GM23338 (cell line): Measurements from ENCODE around the gene P4HA1. TPM values are rescaled to one million over a fixed set of nuclear protein-coding genes. Genes with fewer than 3 reads are reported as not detected.

Source experiments
- ATAC-seq: fragments of 200-7000 bp; cut with Tn5 transposase; 3 replicates; pipeline ENCODE4 v1.9.1; 2020
- DNase-seq: peaks from one replicate; pipeline ENCODE4 v3.0.0-alpha.2; 2015; ENCODE audit warnings: low spot score
- H2AFZ ChIP-seq: fragments of 200-600 bp; sonication (generic); 2 replicates; pipeline ENCODE4 v1.8.0; 2016; ENCODE audit warnings: antibody characterized with exemption, mild to moderate bottlenecking, moderate library complexity
- H3F3A ChIP-seq: fragments of 200-600 bp; sonication (generic); replicated peaks from 2 replicates; pipeline ENCODE4 v1.8.0; 2017; ENCODE audit warnings: antibody characterized with exemption, mixed run types, low read depth
- H3K27ac ChIP-seq: fragments of 200-600 bp; sonication (generic); 2 replicates; pipeline ENCODE4 v1.6.1; 2016; ENCODE audit warnings: low read depth
- H3K27me3 ChIP-seq: fragments of 200-600 bp; sonication (generic); 2 replicates; pipeline ENCODE4 v1.8.0; 2016; ENCODE audit warnings: mild to moderate bottlenecking, mixed run types, moderate library complexity; ENCODE audit not compliant: insufficient read depth
- H3K36me3 ChIP-seq: fragments of 200-600 bp; sonication (generic); 2 replicates; pipeline ENCODE4 v1.8.0; 2016; ENCODE audit warnings: mild to moderate bottlenecking; ENCODE audit not compliant: insufficient read depth
- H3K4me1 ChIP-seq: fragments of 200-600 bp; sonication (generic); 2 replicates; pipeline ENCODE4 v1.8.0; 2016; ENCODE audit warnings: mild to moderate bottlenecking, moderate library complexity; ENCODE audit not compliant: insufficient read depth
- H3K4me2 ChIP-seq: fragments of 200-600 bp; sonication (generic); 2 replicates; pipeline ENCODE4 v1.7.1; 2017; ENCODE audit warnings: mixed run types
- H3K4me3 ChIP-seq: fragments of 200-600 bp; sonication (generic); 2 replicates; pipeline ENCODE4 v1.6.1; 2016; ENCODE audit warnings: mixed run types
- H3K79me2 ChIP-seq: fragments of 200-600 bp; sonication (generic); replicated peaks from 2 replicates; pipeline ENCODE4 v1.8.0; 2017; ENCODE audit warnings: mild to moderate bottlenecking; ENCODE audit not compliant: insufficient read depth
- H3K9me2 ChIP-seq: fragments of 200-600 bp; sonication (generic); 2 replicates; pipeline ENCODE4 v1.8.0; 2017; ENCODE audit not compliant: insufficient read depth
- H4K20me1 ChIP-seq: fragments of 200-600 bp; sonication (generic); replicated peaks from 2 replicates; pipeline ENCODE4 v1.8.0; 2017; ENCODE audit warnings: mild to moderate bottlenecking; ENCODE audit not compliant: insufficient read depth
- H3K27ac Mint-ChIP-seq: 2 replicates; pipeline ENCODE4 v1.8.0; 2020; ENCODE audit warnings: inconsistent platforms, mild to moderate bottlenecking, moderate library complexity, mixed read lengths
- H3K27me3 Mint-ChIP-seq: 3 replicates; pipeline ENCODE4 v1.8.0; 2022; ENCODE audit warnings: low read depth, mild to moderate bottlenecking, moderate library complexity, mixed read lengths, inconsistent platforms; ENCODE audit not compliant: insufficient read depth, poor library complexity
- H3K36me3 Mint-ChIP-seq: 3 replicates; pipeline ENCODE4 v1.8.0; 2021; ENCODE audit warnings: low read depth, mild to moderate bottlenecking, inconsistent platforms, moderate library complexity, mixed read lengths
- H3K4me1 Mint-ChIP-seq: 3 replicates; pipeline ENCODE4 v1.8.0; 2020; ENCODE audit warnings: mild to moderate bottlenecking, inconsistent platforms, mixed read lengths
- H3K4me3 Mint-ChIP-seq: 3 replicates; pipeline ENCODE4 v1.8.0; 2021; ENCODE audit warnings: moderate library complexity, mild to moderate bottlenecking, inconsistent platforms, mixed read lengths
- H3K9me3 Mint-ChIP-seq: 3 replicates; pipeline ENCODE4 v1.8.0; 2020; ENCODE audit warnings: moderate library complexity, mild to moderate bottlenecking, inconsistent platforms, mixed read lengths
- CREB1 ChIP-seq: fragments of 250-450 bp; sonication (Bioruptor Pico); IDR thresholded peaks from 2 replicates; pipeline ENCODE4 v1.5.0; 2020; ENCODE audit warnings: low read depth, mild to moderate bottlenecking, moderate library complexity
- CTCF ChIP-seq, 2 experiments: fragments of 200-600 bp in 1 of 2; sonication (generic) in 1 of 2; conservative IDR thresholded peaks; 2 replicates each; pipeline versions ENCODE4 v1.5.1 to v1.6.1; 2016 to 2017; ENCODE audit warnings: antibody characterized with exemption in 2 of 2, low read depth in 2 of 2, mild to moderate bottlenecking in 2 of 2, moderate library complexity in 1 of 2
- ETS1 ChIP-seq: IDR thresholded peaks from 2 replicates; pipeline ENCODE4 v1.6.1; 2016; ENCODE audit warnings: antibody characterized with exemption
- EZH2phosphoT487 ChIP-seq: fragments of 200-600 bp; sonication (generic); IDR thresholded peaks from one replicate; pipeline ENCODE4 v1.8.1; 2018; ENCODE audit warnings: antibody characterized with exemption; ENCODE audit not compliant: unreplicated experiment
- JUNB ChIP-seq: IDR thresholded peaks from one replicate; pipeline ENCODE4 v1.6.1; 2016; ENCODE audit warnings: antibody characterized with exemption; ENCODE audit not compliant: unreplicated experiment
- NANOG ChIP-seq: IDR thresholded peaks from 2 replicates; pipeline ENCODE4 v1.6.1; 2016; ENCODE audit warnings: antibody characterized with exemption, borderline replicate concordance
- POLR2AphosphoS5 ChIP-seq: IDR thresholded peaks from 2 replicates; pipeline ENCODE4 v1.6.1; 2016; ENCODE audit warnings: antibody characterized with exemption, low read depth
- REST ChIP-seq: IDR thresholded peaks from one replicate; pipeline ENCODE4 v1.6.1; 2018; ENCODE audit warnings: antibody characterized with exemption; ENCODE audit not compliant: unreplicated experiment
- polyA plus RNA-seq: library from polyadenylated mRNA; unstranded; fragments of >200 nt; fragmentation: Nextera tagmentation; extraction: Ambion mirVana; gene quantifications from 2 replicates; pipeline ENCODE4 v1.2.1, GENCODE V29; 2016
- total RNA-seq: library from RNA; depleted of rRNA; stranded (reverse); fragments of >200 nt; shearing (Covaris generic); gene quantifications from 2 replicates; pipeline ENCODE4 v1.2.3, GENCODE V29; 2014

P4HA1 gene
- total and polyA plus RNA-seq, 2 experiments from 2014 or later: 26.4 to 27.1 TPM

- TF ChIP-seq REST: no peak
- TF ChIP-seq EZH2phosphoT487: no peak
- no peak for TF ChIP-seq ETS1
- TF ChIP-seq CREB1: no peak
- TF ChIP-seq NANOG: no peak
These were observed 53.3 kb downstream of the P4HA1 start (continued) for GRCh38 chr10:73043319-73043718.

GRCh38 chr10:73042130-73042529 is 54.5 kb downstream of the P4HA1 start:
- H2AFZ ChIP-seq: no peak overlapping the region
- no peaks in the 10 kb centered on the region for H3K9me2 ChIP-seq
- no peaks in the 10 kb centered on the region for H4K20me1 ChIP-seq
- Mint-ChIP-seq H3K4me3 (no peak overlapping the region), H3K27ac (no peak overlapping the region), H3K4me1 (peaks cover 38% of the 10 kb centered on the region), H3K36me3 (peaks cover 2% of the 10 kb centered on the region; the same call in 1 of the 3 replicates), H3K9me3 (no peaks in the 10 kb centered on the region), H3K27me3 (no peaks in the 10 kb centered on the region)
- ATAC-seq (no peak), DNase-seq (no peak)
- H3K4me2 ChIP-seq: no peak overlapping the region
- H3K36me3 ChIP-seq: no peaks in the 10 kb centered on the region
- H3F3A ChIP-seq: no peaks in the 10 kb centered on the region
- H3K27ac ChIP-seq: no peak overlapping the region
- H3K4me3 ChIP-seq: no peak overlapping the region
- no peaks in the 10 kb centered on the region for H3K27me3 ChIP-seq
- H3K4me1 ChIP-seq: peaks cover 35% of the 10 kb centered on the region
- H3K79me2 ChIP-seq: no peaks in the 10 kb centered on the region
- TF ChIP-seq NANOG (no peak), REST (no peak), ETS1 (no peak), JUNB (no peak), CTCF (conservative IDR thresholded peaks at IDR 0.05; ENCODE audit: low read depth in 2 of 2) (no peak), POLR2AphosphoS5 (no peak)
